ENCODE data around the gene OR2B2. TPM values are rescaled to one million over a fixed set of nuclear protein-coding genes. Genes with fewer than 3 reads are reported as not detected.
A peak's percentile ranks its signal among the peaks of the same experiment; 100 is the strongest.

Gene OR2B2
- total and polyA plus RNA-seq, 2 experiments from 2014 or later, result not detected

- H3K27ac ChIP-seq, result peak overlapping the region; percentile 52
- peak overlapping the region; percentile 85 for H3K4me2 ChIP-seq
- no peak for DNase-seq (ENCODE audit: low spot score)
- 83% methylated on average over 1 of the region's 1 CpG for WGBS (ENCODE audit: low lambda C conversion rate, missing lambda C conversion rate)
- H2AFZ ChIP-seq, result peak overlapping the region; percentile 64
- peak overlapping the region; percentile 44 for H3K4me3 ChIP-seq
- no peaks in the 10 kb centered on the region for H3K9me3 ChIP-seq (ENCODE audit: low read depth)
- H3K79me2 ChIP-seq, result no peaks in the 10 kb centered on the region
- H3K9me2 ChIP-seq (replicated peaks; ENCODE audit: insufficient read depth), result no peaks in the 10 kb centered on the region
- H3K27me3 ChIP-seq, result no peaks in the 10 kb centered on the region
- no peaks in the 10 kb centered on the region for H4K20me1 ChIP-seq (ENCODE audit: insufficient read depth, poor library complexity, severe bottlenecking)
- H3K36me3 ChIP-seq (replicated peaks; ENCODE audit: insufficient read depth, low read depth), result no peaks in the 10 kb centered on the region
- H3K4me1 ChIP-seq (ENCODE audit: insufficient read depth), result peaks cover 7% of the 10 kb centered on the region
- TF ChIP-seq CTCF (IDR thresholded peaks at IDR 0.05; ENCODE audit: poor library complexity), result no peak
- no peak for TF ChIP-seq EZH2 (IDR thresholded peaks at IDR 0.05; ENCODE audit: borderline replicate concordance)
- TF ChIP-seq EZH2phosphoT487 (IDR thresholded peaks at IDR 0.05; ENCODE audit: low read depth, severe bottlenecking, unreplicated experiment), result no peak
These were observed 44.3 kb downstream of the OR2B2 start for GRCh38 chr6:27867945-27868300.

GRCh38 chr6:27867051-27867944, 44.9 kb downstream of the OR2B2 start:
- DNase-seq (ENCODE audit: low spot score), result peak; percentile 83
- Histone ChIP-seq H3K79me2 (no peaks in the 10 kb centered on the region), H4K20me1 (ENCODE audit: insufficient read depth, poor library complexity, severe bottlenecking) (no peaks in the 10 kb centered on the region), H2AFZ (peak overlapping the region; percentile 64), H3K9me2 (replicated peaks; ENCODE audit: insufficient read depth) (no peaks in the 10 kb centered on the region), H3K4me3 (peak overlapping the region; percentile 44), H3K36me3 (replicated peaks; ENCODE audit: insufficient read depth, low read depth) (no peaks in the 10 kb centered on the region), H3K4me2 (peak overlapping the region; percentile 85), H3K4me1 (ENCODE audit: insufficient read depth) (peaks cover 7% of the 10 kb centered on the region), H3K9me3 (ENCODE audit: low read depth) (no peaks in the 10 kb centered on the region), H3K27ac (peak overlapping the region; percentile 52), H3K27me3 (no peaks in the 10 kb centered on the region)
- TF ChIP-seq CTCF (IDR thresholded peaks at IDR 0.05; ENCODE audit: poor library complexity) (no peak), EZH2 (IDR thresholded peaks at IDR 0.05; ENCODE audit: borderline replicate concordance) (no peak)
- 3% methylated on average over 45 of the region's 45 CpGs for WGBS (ENCODE audit: low lambda C conversion rate, missing lambda C conversion rate)

GRCh38 chr6:27866357-27867050, 45.7 kb downstream of the OR2B2 start:
- no peaks in the 10 kb centered on the region for H3K9me3 ChIP-seq (ENCODE audit: low read depth)
- peaks cover 4% of the 10 kb centered on the region for H3K4me1 ChIP-seq (ENCODE audit: insufficient read depth)
- no peaks in the 10 kb centered on the region for H3K9me2 ChIP-seq (replicated peaks; ENCODE audit: insufficient read depth)
- TF ChIP-seq CTCF (IDR thresholded peaks at IDR 0.05; ENCODE audit: poor library complexity), result no peak
- no peak for TF ChIP-seq EZH2 (IDR thresholded peaks at IDR 0.05; ENCODE audit: borderline replicate concordance)
- no peak for TF ChIP-seq EZH2phosphoT487 (IDR thresholded peaks at IDR 0.05; ENCODE audit: low read depth, severe bottlenecking, unreplicated experiment)
- H3K79me2 ChIP-seq, result no peaks in the 10 kb centered on the region
- peak overlapping the region; percentile 44 for H3K4me3 ChIP-seq
- H3K27ac ChIP-seq, result peak overlapping the region; percentile 52
- no peaks in the 10 kb centered on the region for H3K36me3 ChIP-seq (replicated peaks; ENCODE audit: insufficient read depth, low read depth)
- peak; percentile 56 for DNase-seq (ENCODE audit: low spot score)
- H3K4me2 ChIP-seq, result peak overlapping the region; percentile 85
- H2AFZ ChIP-seq, result peak overlapping the region; percentile 64
- H3K27me3 ChIP-seq, result no peaks in the 10 kb centered on the region
- H4K20me1 ChIP-seq (ENCODE audit: insufficient read depth, poor library complexity, severe bottlenecking), result no peaks in the 10 kb centered on the region
- 4% methylated on average over 27 of the region's 27 CpGs for WGBS (ENCODE audit: low lambda C conversion rate, missing lambda C conversion rate)

All from hepatocyte (in vitro differentiated cells).